GM19455 (cell line): ENCODE results near the gene THBS1.

ENCODE experiments used
- ATAC-seq: cut with Tn5 transposase; IDR thresholded peaks from one replicate; pipeline ENCODE4 v1.9.1; 2021; ENCODE audit not compliant: unreplicated experiment

THBS1 gene

GRCh38 chr15:39573844-39574243, 7.0 kb upstream of the THBS1 start:
- no peak for ATAC-seq

GRCh38 chr15:39574427-39574826, 6.5 kb upstream of the THBS1 start:
- no peak for ATAC-seq

- no peak for ATAC-seq
Observed at GRCh38 chr15:39575180-39575579, 5.7 kb upstream of the THBS1 start.

GRCh38 chr15:39578851-39579486, 1.9 kb upstream of the THBS1 start:
- no peak for ATAC-seq

- no peak for ATAC-seq
Observed at GRCh38 chr15:39579487-39580116, 1.3 kb upstream of the THBS1 start.

GRCh38 chr15:39580117-39580484, 778 bp upstream of the THBS1 start:
- peak; percentile 76 for ATAC-seq

GRCh38 chr15:39581242-39581792, 438 bp downstream of the THBS1 start:
- no peak for ATAC-seq

GRCh38 chr15:39581793-39582285, 960 bp downstream of the THBS1 start:
- ATAC-seq, result no peak

GRCh38 chr15:39582286-39582976, 1.6 kb downstream of the THBS1 start:
- no peak for ATAC-seq

GRCh38 chr15:39582977-39583595, 2.2 kb downstream of the THBS1 start:
- no peak for ATAC-seq

- ATAC-seq, result no peak
Observed at GRCh38 chr15:39583596-39584265, 2.9 kb downstream of the THBS1 start.

- no peak for ATAC-seq
Observed at GRCh38 chr15:39584266-39584659, 3.4 kb downstream of the THBS1 start.

GRCh38 chr15:39584662-39585388, 3.9 kb downstream of the THBS1 start:
- no peak for ATAC-seq

- ATAC-seq, result no peak
Observed at GRCh38 chr15:39585389-39585841, 4.5 kb downstream of the THBS1 start.

- no peak for ATAC-seq
Observed at GRCh38 chr15:39585871-39586301, 5.0 kb downstream of the THBS1 start.

- ATAC-seq, result no peak
Observed at GRCh38 chr15:39586387-39587095, 5.7 kb downstream of the THBS1 start.

- no peak for ATAC-seq
Observed at GRCh38 chr15:39587096-39587721, 6.3 kb downstream of the THBS1 start.

- ATAC-seq, result no peak
Observed at GRCh38 chr15:39587731-39588530, 7.1 kb downstream of the THBS1 start.
